Measurements from ENCODE around the gene ATP6V0D1.

DNA sequence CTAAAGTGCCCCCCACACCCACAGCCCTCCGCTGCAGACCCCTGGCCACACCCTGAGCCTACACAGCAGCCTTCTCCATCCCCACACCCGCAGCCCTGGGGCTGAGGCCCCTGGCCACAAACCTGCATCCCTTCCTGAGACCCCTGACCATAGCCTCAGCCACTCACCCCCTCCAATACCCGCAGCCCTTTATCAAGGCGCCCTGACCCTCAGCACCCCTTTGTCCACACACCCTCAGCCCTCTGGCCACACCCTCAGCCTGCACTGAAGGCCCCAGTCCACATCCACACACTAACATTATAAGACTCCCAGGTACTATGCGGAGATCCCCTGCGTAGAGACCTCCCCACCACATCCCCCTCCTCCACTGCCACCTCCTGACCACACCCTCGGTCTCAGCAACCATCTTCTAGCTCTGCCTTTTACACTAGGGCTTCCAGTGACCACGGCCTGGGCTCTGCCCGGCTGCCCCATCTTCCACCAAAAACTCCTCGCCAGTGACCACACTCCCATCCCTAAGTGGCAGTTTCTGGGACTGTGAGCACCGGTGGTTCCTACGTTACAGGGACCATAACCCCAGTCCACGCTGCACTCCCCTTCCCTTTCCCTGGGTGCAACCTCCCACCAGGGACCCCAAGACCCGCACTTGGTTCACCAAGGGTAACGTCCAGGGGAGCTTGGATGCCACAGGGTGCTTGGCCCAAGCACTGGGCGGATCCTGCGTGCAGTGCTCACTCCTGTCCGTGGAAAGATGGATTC, 88.5 kb downstream of the ATP6V0D1 start:
- TF ChIP-seq POLR2A (IDR thresholded peaks at IDR 0.05): no peak
- TF ChIP-seq, protein P1, sequence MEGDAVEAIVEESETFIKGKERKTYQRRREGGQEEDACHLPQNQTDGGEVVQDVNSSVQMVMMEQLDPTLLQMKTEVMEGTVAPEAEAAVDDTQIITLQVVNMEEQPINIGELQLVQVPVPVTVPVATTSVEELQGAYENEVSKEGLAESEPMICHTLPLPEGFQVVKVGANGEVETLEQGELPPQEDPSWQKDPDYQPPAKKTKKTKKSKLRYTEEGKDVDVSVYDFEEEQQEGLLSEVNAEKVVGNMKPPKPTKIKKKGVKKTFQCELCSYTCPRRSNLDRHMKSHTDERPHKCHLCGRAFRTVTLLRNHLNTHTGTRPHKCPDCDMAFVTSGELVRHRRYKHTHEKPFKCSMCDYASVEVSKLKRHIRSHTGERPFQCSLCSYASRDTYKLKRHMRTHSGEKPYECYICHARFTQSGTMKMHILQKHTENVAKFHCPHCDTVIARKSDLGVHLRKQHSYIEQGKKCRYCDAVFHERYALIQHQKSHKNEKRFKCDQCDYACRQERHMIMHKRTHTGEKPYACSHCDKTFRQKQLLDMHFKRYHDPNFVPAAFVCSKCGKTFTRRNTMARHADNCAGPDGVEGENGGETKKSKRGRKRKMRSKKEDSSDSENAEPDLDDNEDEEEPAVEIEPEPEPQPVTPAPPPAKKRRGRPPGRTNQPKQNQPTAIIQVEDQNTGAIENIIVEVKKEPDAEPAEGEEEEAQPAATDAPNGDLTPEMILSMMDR (IDR thresholded peaks at IDR 0.05): no peak
